GM21737 (cell line): Measurements from ENCODE around the gene HIP1.
"Not testable (repeated sequence)": the region's sequence is repeated elsewhere in the genome, so short reads cannot be mapped to it uniquely, and the experiment has no call there.

Experiments
- ATAC-seq: cut with Tn5 transposase; IDR thresholded peaks from one replicate; pipeline ENCODE4 v1.9.1; 2021; ENCODE audit warnings: mild to moderate bottlenecking, moderate library complexity; ENCODE audit not compliant: unreplicated experiment

HIP1 gene

GRCh38 chr7:75646571-75647102 lies 92.1 kb downstream of the HIP1 start:
- no peak for ATAC-seq

- no peak for ATAC-seq
Observed at GRCh38 chr7:75645570-75645969, 93.2 kb downstream of the HIP1 start.

GRCh38 chr7:75644589-75644988 lies 94.2 kb downstream of the HIP1 start:
- no peak for ATAC-seq

GRCh38 chr7:75642810-75643486 lies 95.8 kb downstream of the HIP1 start:
- ATAC-seq: no peak

GRCh38 chr7:75640201-75640600 lies 98.5 kb downstream of the HIP1 start:
- no peak for ATAC-seq

GRCh38 chr7:75639886-75640190 lies 98.9 kb downstream of the HIP1 start:
- no peak for ATAC-seq

GRCh38 chr7:75639071-75639885 lies 99.5 kb downstream of the HIP1 start:
- ATAC-seq: no peak

GRCh38 chr7:75638594-75639070 lies 100.1 kb downstream of the HIP1 start:
- ATAC-seq: no peak

- no peak for ATAC-seq
Observed at GRCh38 chr7:75637854-75638593, 100.7 kb downstream of the HIP1 start.

GRCh38 chr7:75635036-75635435 lies 103.7 kb downstream of the HIP1 start:
- ATAC-seq: no peak

GRCh38 chr7:75632587-75632986 lies 106.2 kb downstream of the HIP1 start:
- not testable (repeated sequence) for ATAC-seq

GRCh38 chr7:75631711-75632110 lies 107.0 kb downstream of the HIP1 start:
- no peak for ATAC-seq

- ATAC-seq: no peak
Observed at GRCh38 chr7:75630549-75630948, 108.2 kb downstream of the HIP1 start.

GRCh38 chr7:75629044-75629443 lies 109.7 kb downstream of the HIP1 start:
- no peak for ATAC-seq

GRCh38 chr7:75628055-75628454 lies 110.7 kb downstream of the HIP1 start:
- no peak for ATAC-seq

GRCh38 chr7:75626954-75627353 lies 111.8 kb downstream of the HIP1 start:
- no peak for ATAC-seq

GRCh38 chr7:75625868-75626267 lies 112.9 kb downstream of the HIP1 start:
- ATAC-seq: no peak

GRCh38 chr7:75624134-75624832 lies 114.5 kb downstream of the HIP1 start:
- no peak for ATAC-seq

- ATAC-seq: no peak
Observed at GRCh38 chr7:75623390-75624133, 115.2 kb downstream of the HIP1 start.

GRCh38 chr7:75621124-75621523 lies 117.6 kb downstream of the HIP1 start:
- no peak for ATAC-seq
